Left ventricle myocardium inferior (tissue), 1 donor: ENCODE data around the gene SSBP3. TPM values are rescaled to one million over a fixed set of nuclear protein-coding genes. Genes with fewer than 3 reads are reported as not detected.

Experiments used
- DNase-seq: peaks from one replicate; pipeline ENCODE4 v3.0.0-alpha.2; 2020
- H3K27ac ChIP-seq: fragments of 200-600 bp; replicated peaks from 2 replicates; pipeline ENCODE4 v1.8.0; 2021
- H3K27me3 ChIP-seq: fragments of 200-600 bp; 2 replicates; pipeline ENCODE4 v1.8.0; 2021; ENCODE audit warnings: low read depth
- H3K36me3 ChIP-seq: fragments of 200-600 bp; 2 replicates; pipeline ENCODE4 v1.8.0; 2021
- H3K4me1 ChIP-seq: fragments of 200-600 bp; 2 replicates; pipeline ENCODE4 v1.8.0; 2021
- H3K4me3 ChIP-seq: fragments of 200-600 bp; 2 replicates; pipeline ENCODE4 v1.8.0; 2021; ENCODE audit warnings: mild to moderate bottlenecking, moderate library complexity
- H3K9me3 ChIP-seq: fragments of 200-600 bp; replicated peaks from 2 replicates; pipeline ENCODE4 v1.8.0; 2021
- intact Hi-C: fragments of 100-400 bp; cut with micrococcal nuclease; formaldehyde crosslinking; loops from one replicate; pipeline ENCODE4 v1.11.0; 2022
- total RNA-seq: library from RNA; stranded (reverse); fragmentation: NEBNext Ultra II Directional; extraction: Animal tissue kit (Norgen Biotek cat#: 25700); gene quantifications from one replicate; pipeline ENCODE4 v1.2.1, GENCODE V29; 2021
- TF ChIP-seq, protein P1 (sequence below): fragments of 200-600 bp; IDR thresholded peaks from 2 replicates; pipeline ENCODE4 v1.8.0; 2021; ENCODE audit warnings: antibody characterized with exemption, mild to moderate bottlenecking, borderline replicate concordance
- donor health status: DM: no; HTN: yes; CAD: no; lungs with severe emphysema.

Gene SSBP3
- total RNA-seq, 1 donor from 2014 or later = 57.7 TPM

GRCh38 chr1:54279457-54279856 lies 126.7 kb downstream of the SSBP3 start:
- H3K9me3 ChIP-seq = no peaks in the 10 kb centered on the region
- peaks cover 10% of the 10 kb centered on the region for H3K36me3 ChIP-seq
- TF ChIP-seq, protein P1, sequence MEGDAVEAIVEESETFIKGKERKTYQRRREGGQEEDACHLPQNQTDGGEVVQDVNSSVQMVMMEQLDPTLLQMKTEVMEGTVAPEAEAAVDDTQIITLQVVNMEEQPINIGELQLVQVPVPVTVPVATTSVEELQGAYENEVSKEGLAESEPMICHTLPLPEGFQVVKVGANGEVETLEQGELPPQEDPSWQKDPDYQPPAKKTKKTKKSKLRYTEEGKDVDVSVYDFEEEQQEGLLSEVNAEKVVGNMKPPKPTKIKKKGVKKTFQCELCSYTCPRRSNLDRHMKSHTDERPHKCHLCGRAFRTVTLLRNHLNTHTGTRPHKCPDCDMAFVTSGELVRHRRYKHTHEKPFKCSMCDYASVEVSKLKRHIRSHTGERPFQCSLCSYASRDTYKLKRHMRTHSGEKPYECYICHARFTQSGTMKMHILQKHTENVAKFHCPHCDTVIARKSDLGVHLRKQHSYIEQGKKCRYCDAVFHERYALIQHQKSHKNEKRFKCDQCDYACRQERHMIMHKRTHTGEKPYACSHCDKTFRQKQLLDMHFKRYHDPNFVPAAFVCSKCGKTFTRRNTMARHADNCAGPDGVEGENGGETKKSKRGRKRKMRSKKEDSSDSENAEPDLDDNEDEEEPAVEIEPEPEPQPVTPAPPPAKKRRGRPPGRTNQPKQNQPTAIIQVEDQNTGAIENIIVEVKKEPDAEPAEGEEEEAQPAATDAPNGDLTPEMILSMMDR = no peak
- H3K4me1 ChIP-seq = peaks cover 74% of the 10 kb centered on the region
- peak overlapping the region; percentile 84 for H3K27ac ChIP-seq
- intact Hi-C loops = no loop called here
- no peaks in the 10 kb centered on the region for H3K27me3 ChIP-seq
- no peak overlapping the region for H3K4me3 ChIP-seq
- DNase-seq = no peak

DNA sequence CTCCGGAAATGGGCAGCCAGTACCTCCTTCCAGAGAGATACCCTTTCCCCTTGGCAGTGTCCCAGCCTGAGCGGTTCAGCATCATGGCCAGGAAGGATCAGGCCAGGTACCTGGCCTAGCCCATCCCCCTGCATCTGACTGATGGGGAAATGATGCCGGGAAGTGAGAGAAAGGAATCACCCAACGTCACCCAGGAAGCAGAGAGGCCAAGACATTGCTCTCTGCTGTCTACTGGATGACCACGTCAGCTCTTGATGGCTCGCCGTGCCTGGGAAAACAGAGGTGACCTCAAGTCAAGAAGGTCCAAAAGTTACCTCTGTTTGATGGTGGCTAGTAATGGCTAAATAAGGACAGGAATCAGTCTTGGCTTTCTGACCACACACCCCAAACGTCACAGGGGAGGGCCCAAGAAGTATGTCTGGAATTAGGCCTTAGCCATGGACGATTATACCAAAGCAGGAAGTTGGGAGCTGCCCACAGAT lies 127.2 kb downstream of the SSBP3 start:
- DNase-seq = no peak

DNA sequence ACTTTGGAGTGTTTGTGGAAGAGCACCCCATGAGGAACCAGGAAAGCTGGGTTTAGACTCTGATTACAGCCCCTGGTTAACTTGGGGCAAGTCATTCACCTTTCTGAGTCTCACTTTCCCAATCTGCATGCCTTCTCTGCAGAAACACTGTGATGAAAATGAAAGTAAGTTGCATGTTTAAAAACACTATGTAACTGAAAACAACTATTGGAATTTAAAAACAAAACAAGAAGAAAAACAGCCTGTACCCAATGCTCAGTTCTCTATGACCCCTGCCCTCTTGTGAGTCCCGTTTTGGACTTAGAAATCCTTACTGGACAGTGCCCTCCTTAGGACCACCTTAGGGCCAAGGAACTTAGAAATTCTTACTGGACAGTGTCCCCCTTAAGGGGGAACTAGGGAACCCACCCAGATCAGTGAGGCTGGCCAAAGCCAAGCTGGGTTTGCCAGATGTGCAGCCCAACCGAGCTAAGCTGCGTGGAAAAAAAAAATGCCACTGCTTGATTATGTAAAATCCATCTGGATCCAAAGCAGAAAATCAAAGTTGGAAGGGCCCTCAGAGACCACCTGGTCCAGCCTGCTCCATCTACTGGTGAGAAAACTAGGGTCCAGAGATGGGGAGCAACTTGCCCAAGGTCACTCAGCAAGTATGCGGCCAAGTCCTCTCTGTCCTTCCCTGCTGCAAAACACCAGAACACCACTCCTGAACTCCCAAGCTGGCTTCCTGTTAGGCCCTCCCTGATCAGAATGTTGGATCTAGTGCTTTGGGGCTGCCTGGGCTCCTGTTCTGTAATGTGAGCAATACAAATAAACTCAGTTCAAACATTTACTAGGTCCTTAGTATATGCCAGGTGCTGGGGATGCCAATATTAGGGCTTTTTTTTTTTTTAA lies 128.5 kb downstream of the SSBP3 start:
- TF ChIP-seq, protein P1 = no peak
- intact Hi-C loops = no loop called here
- no peak for DNase-seq
- Histone ChIP-seq H3K9me3 (no peaks in the 10 kb centered on the region), H3K4me1 (peaks cover 81% of the 10 kb centered on the region), H3K27ac (peak overlapping the region; percentile 84), H3K36me3 (peaks cover 10% of the 10 kb centered on the region), H3K27me3 (no peaks in the 10 kb centered on the region), H3K4me3 (no peak overlapping the region)

More for the DNA sequence above, 127.2 kb downstream of the SSBP3 start:
- intact Hi-C loops = no loop called here
- Histone ChIP-seq H3K36me3 (peaks cover 10% of the 10 kb centered on the region), H3K9me3 (no peaks in the 10 kb centered on the region), H3K27ac (peak overlapping the region; percentile 84), H3K4me3 (no peak overlapping the region), H3K4me1 (peaks cover 76% of the 10 kb centered on the region), H3K27me3 (no peaks in the 10 kb centered on the region)
- TF ChIP-seq, protein P1 = no peak

- Histone ChIP-seq H3K4me1 (peaks cover 81% of the 10 kb centered on the region), H3K36me3 (peaks cover 10% of the 10 kb centered on the region), H3K4me3 (no peak overlapping the region), H3K27ac (peak overlapping the region; percentile 84), H3K27me3 (no peaks in the 10 kb centered on the region), H3K9me3 (no peaks in the 10 kb centered on the region)
- TF ChIP-seq, protein P1 = no peak
- DNase-seq = peak; percentile 47
- intact Hi-C loops = no loop called here
These were observed 129.4 kb downstream of the SSBP3 start for GRCh38 chr1:54276617-54277450.

DNA sequence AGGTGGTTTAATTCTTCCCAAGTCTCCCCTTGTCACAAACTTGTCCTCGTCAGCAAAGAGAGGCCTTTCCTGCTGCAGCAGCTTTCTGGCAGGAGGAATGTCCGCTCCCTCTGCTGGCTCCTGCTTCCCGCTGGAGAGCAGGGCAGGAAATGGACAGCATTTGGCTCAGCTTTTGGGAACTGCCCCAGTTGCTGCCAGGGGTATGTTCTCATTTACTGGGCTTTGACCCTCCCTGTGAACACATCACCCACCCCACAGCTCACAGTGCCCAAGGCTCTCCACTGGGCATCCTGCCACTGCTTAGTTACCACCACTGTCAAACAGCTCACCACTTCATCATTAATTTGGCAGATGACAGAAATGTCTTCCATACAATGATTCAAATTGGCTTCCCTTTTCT lies 130.8 kb downstream of the SSBP3 start:
- peak; percentile 70 for DNase-seq
- intact Hi-C loops = no loop called here
- H3K4me1 ChIP-seq = peaks cover 92% of the 10 kb centered on the region
- TF ChIP-seq, protein P1 = peak; percentile 59
- H3K36me3 ChIP-seq = peaks cover 8% of the 10 kb centered on the region
- H3K27me3 ChIP-seq = no peaks in the 10 kb centered on the region
- H3K9me3 ChIP-seq = no peaks in the 10 kb centered on the region
- peak overlapping the region; percentile 17 for H3K4me3 ChIP-seq
- H3K27ac ChIP-seq = peak overlapping the region; percentile 84
